ENCODE data around the gene SCAMP3. TPM values are rescaled to one million over a fixed set of nuclear protein-coding genes. Genes with fewer than 3 reads are reported as not detected.
"Not testable (repeated sequence)": the region's sequence is repeated elsewhere in the genome, so short reads cannot be mapped to it uniquely, and the experiment has no call there.

Gene SCAMP3
- polyA plus RNA-seq, 5 donors, result 42.8 to 65.5 (median 56.5) TPM

GRCh38 chr1:155256058-155256852 lies 5.9 kb downstream of the SCAMP3 start:
- no peak for DNase-seq

- peak; percentile 87 to 88 for DNase-seq
Observed at GRCh38 chr1:155255243-155256007, 6.7 kb downstream of the SCAMP3 start, which contains the start of gene ENTREP3. Gene ENTREP3, minus strand, starts transcription at chr1:155255483. Its CDS starts 606 bp downstream, at chr1:155254877.

- no peak for DNase-seq
Observed at GRCh38 chr1:155254714-155255242, 7.4 kb downstream of the SCAMP3 start.

- DNase-seq, result no peak
Observed at GRCh38 chr1:155254228-155254713, 7.9 kb downstream of the SCAMP3 start.

GRCh38 chr1:155253797-155254196 lies 8.4 kb downstream of the SCAMP3 start:
- DNase-seq, result no peak

GRCh38 chr1:155253208-155253607 lies 9.0 kb downstream of the SCAMP3 start:
- DNase-seq, result no peak

- no peak for DNase-seq
Observed at GRCh38 chr1:155251566-155251965, 10.6 kb downstream of the SCAMP3 start.

GRCh38 chr1:155250633-155251449 lies 11.3 kb downstream of the SCAMP3 start:
- peak; percentile 85 to 89 for DNase-seq

- DNase-seq, result no peak
Observed at GRCh38 chr1:155250246-155250632, 11.9 kb downstream of the SCAMP3 start.

- DNase-seq, result no peak
Observed at GRCh38 chr1:155247667-155248553, 14.2 kb downstream of the SCAMP3 start.

- not testable (repeated sequence) for DNase-seq
Observed at GRCh38 chr1:155246796-155247195, 15.4 kb downstream of the SCAMP3 start.

- no peak for DNase-seq
Observed at GRCh38 chr1:155245163-155245524, 17.0 kb downstream of the SCAMP3 start.

- DNase-seq, result peak; percentile 96 to 97
Observed at GRCh38 chr1:155244368-155245162, 17.6 kb downstream of the SCAMP3 start.

GRCh38 chr1:155242805-155243358 lies 19.3 kb downstream of the SCAMP3 start:
- DNase-seq, result no peak

GRCh38 chr1:155241841-155242264 lies 20.3 kb downstream of the SCAMP3 start:
- no peak for DNase-seq

- peak; percentile 66 to 73 for DNase-seq
Observed at GRCh38 chr1:155241069-155241679, 21.0 kb downstream of the SCAMP3 start.

- DNase-seq, result no peak
Observed at GRCh38 chr1:155236451-155236850, 25.7 kb downstream of the SCAMP3 start.

- DNase-seq, result not testable (repeated sequence)
Observed at GRCh38 chr1:155235375-155235774, 26.8 kb downstream of the SCAMP3 start.

GRCh38 chr1:155233502-155233901 lies 28.7 kb downstream of the SCAMP3 start:
- not testable (repeated sequence) for DNase-seq

Data from right lung (tissue), 5 donors.